Tibial nerve (tissue), 4 donors: ENCODE measurements around the gene RAB4B. TPM values are rescaled to one million over a fixed set of nuclear protein-coding genes. Genes with fewer than 3 reads are reported as not detected.

Source experiments
- DNase-seq, 2 donors: peaks; one replicate each; pipeline ENCODE4 v3.0.0-alpha.2; 2019; ENCODE audit warnings: low spot score in 2 of 2
- H3K27ac ChIP-seq, 4 donors: fragments of 200-600 bp; sonication (generic) in 3 of 4; one replicate each; pipeline ENCODE4 v1.5.1; 2017 to 2019; ENCODE audit warnings: mild to moderate bottlenecking in 1 of 4
- H3K27me3 ChIP-seq, 2 donors: fragments of 200-600 bp; sonication (generic) in 1 of 2; one replicate each; pipeline versions ENCODE4 v1.5.1 to v1.6.0; 2017 to 2019
- H3K36me3 ChIP-seq, 3 donors: fragments of 200-600 bp; sonication (generic); one replicate each; pipeline ENCODE4 v1.5.1; 2018 to 2019
- H3K4me1 ChIP-seq, 4 donors: fragments of 200-600 bp; sonication (generic) in 3 of 4; one replicate each; pipeline ENCODE4 v1.5.1; 2017 to 2019
- H3K4me3 ChIP-seq, 4 donors: fragments of 200-600 bp; sonication (generic) in 3 of 4; one replicate each; pipeline ENCODE4 v1.5.1; 2017 to 2019; ENCODE audit warnings: mild to moderate bottlenecking in 1 of 4, moderate library complexity in 1 of 4
- H3K9me3 ChIP-seq, 4 donors: fragments of 200-600 bp; sonication (generic) in 3 of 4; one replicate each; pipeline ENCODE4 v1.5.1; 2017 to 2019
- CTCF ChIP-seq, 5 experiments: fragments of 200-600 bp in 3 of 5; fragments of 450-650 bp in 2 of 5; sonication (generic) in 3 of 5; IDR thresholded peaks; one replicate each; pipeline ENCODE4 v1.5.1; 2016 to 2019; ENCODE audit warnings: antibody characterized with exemption in 5 of 5, mild to moderate bottlenecking in 3 of 5, moderate library complexity in 2 of 5
- EP300 ChIP-seq, 2 donors: sonication (generic); formaldehyde crosslinking; IDR thresholded peaks; one replicate each; pipeline ENCODE4 v1.6.1; 2017; ENCODE audit warnings: antibody characterized with exemption in 2 of 2, mild to moderate bottlenecking in 1 of 2
- POLR2A ChIP-seq, 2 donors: fragments of 450-650 bp; IDR thresholded peaks; one replicate each; pipeline ENCODE4 v1.6.1; 2017; ENCODE audit warnings: antibody characterized with exemption in 2 of 2, mild to moderate bottlenecking in 2 of 2, moderate library complexity in 2 of 2
- WGBS, 2 donors: methylation state at CpG; one replicate each; pipeline ENCODE4 v1.1.5; 2018; 5-methylcytosine and 5-hydroxymethylcytosine counted together
- total RNA-seq, 4 donors: library from RNA; depleted of rRNA; stranded (reverse); fragments of >200 nt; gene quantifications; one replicate each; pipeline ENCODE4 v1.1.0, GENCODE V29; 2016

Gene RAB4B
- total RNA-seq, 4 donors from 2014 or later: 38.3 to 66.6 (median 52.0) TPM

DNA sequence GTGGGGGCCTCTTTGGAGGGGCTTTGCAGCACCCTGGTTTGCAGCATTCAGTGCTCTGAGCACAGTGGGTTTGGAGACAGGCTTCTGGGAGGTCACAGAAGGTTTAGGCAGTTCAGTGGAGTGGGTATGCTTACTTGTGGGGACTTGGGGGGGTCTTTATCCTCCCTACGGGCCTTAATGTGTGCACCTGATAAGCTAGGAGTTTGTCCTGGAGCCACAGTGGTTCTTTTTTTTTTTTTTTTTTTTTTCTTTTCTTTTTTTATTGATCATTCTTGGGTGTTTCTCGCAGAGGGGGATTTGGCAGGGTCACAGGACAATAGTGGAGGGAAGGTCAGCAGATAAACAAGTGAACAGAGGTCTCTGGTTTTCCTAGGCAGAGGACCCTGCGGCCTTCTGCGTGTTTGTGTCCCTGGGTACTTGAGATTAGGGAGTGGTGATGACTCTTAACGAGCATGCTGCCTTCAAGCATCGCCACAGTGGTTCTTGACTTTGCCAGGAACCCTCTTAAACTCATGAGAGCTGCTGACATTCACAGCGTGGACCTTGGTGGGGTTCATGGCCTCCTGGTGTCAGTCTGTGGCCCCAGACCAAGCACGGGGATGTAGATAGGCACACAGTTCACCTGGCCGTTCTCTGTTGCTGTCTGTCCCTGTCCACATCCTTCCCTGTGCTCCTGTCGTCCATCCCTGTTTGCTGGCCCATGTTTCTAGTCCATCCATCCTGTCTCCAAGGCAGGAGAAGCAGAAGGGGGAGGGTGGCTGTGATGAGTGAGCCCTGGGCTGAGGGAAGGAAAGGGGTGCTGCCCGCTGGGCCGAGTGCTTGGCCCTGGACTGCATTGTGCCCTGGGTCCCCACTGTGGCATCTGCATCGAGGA is 23.6 kb downstream of the RAB4B start:
- Histone ChIP-seq H3K4me3 (peak overlapping the region in 3 of 4 donors; percentile 11 to 99 (median 99)), H3K4me1 (peaks cover 0 to 78% (median 66%) of the 10 kb centered on the region in 4 donors), H3K9me3 (no peaks in the 10 kb centered on the region), H3K27ac (peak overlapping the region; percentile 37 to 98 (median 96)), H3K36me3 (peaks cover 0 to 25% (median 0%) of the 10 kb centered on the region in 3 donors), H3K27me3 (no peaks in the 10 kb centered on the region)
- 39 to 45% methylated on average over 13 of the region's 13 CpGs for WGBS, 2 donors
- DNase-seq: no peak
- TF ChIP-seq EP300 (IDR thresholded peaks at IDR 0.05) (no peak), POLR2A (IDR thresholded peaks at IDR 0.05) (no peak), CTCF (IDR thresholded peaks at IDR 0.05) (no peak)

- Histone ChIP-seq H3K4me1 (peaks cover 0 to 85% (median 74%) of the 10 kb centered on the region in 4 donors), H3K4me3 (peak overlapping the region in 3 of 4 donors; percentile 8 to 18 (median 11)), H3K9me3 (no peaks in the 10 kb centered on the region), H3K27ac (peak overlapping the region; percentile 37 to 98 (median 82)), H3K36me3 (peaks cover 0 to 25% (median 2%) of the 10 kb centered on the region in 3 donors), H3K27me3 (no peaks in the 10 kb centered on the region)
- peak in 1 of 2 donors; percentile 58 for DNase-seq
- 10 to 20% methylated on average over 8 to 11 of the region's 11 CpGs for WGBS, 2 donors
- TF ChIP-seq CTCF (IDR thresholded peaks at IDR 0.05) (no peak), POLR2A (IDR thresholded peaks at IDR 0.05) (no peak), EP300 (IDR thresholded peaks at IDR 0.05) (no peak)
Measured at GRCh38 chr19:40802300-40803169, 24.5 kb downstream of the RAB4B start.

DNA sequence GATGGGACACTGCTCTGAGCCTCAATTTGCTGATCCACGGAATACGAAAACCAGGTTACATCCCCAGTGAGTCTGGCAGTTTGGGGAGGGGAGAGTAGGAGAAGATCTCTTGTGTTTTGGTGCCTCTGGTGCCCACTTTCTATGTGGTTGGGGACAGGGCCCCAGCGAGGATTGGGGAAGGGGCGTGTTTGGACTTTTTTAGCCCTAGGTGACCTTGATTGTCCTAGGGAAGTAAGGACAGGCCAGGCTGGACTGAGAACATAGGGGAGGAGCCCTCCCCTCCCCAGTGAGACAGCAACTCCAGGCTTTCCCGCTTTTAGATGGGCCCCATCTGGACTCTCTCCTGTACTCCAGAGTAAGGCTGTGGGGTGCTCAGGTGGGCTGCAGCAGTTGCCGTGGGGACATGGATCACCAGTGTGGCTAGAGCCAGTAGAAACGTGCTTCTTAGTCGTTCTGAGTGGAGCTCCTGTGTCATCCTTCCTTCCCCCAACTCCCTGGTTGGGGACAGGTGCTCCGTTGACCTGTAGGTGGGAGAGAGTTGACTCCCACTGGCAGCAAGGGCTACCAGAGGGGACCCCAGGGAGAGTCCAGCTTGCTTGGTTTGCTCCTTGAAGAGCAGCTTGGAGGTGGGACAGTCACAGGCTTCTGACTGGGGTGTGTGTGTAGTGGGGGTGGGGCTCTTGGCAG is 25.3 kb downstream of the RAB4B start:
- peaks cover 0 to 33% (median 7%) of the 10 kb centered on the region in 3 donors for H3K36me3 ChIP-seq
- H3K4me1 ChIP-seq: peaks cover 0 to 85% (median 77%) of the 10 kb centered on the region in 4 donors
- no peak for DNase-seq
- H3K4me3 ChIP-seq: peak overlapping the region in 3 of 4 donors; percentile 4 to 18 (median 8)
- H3K27me3 ChIP-seq: no peaks in the 10 kb centered on the region
- 51 to 54% methylated on average over 8 to 9 of the region's 9 CpGs for WGBS, 2 donors
- H3K27ac ChIP-seq: peak overlapping the region; percentile 37 to 98 (median 82)
- no peak for TF ChIP-seq CTCF (IDR thresholded peaks at IDR 0.05)
- no peak for TF ChIP-seq EP300 (IDR thresholded peaks at IDR 0.05)
- no peak for TF ChIP-seq POLR2A (IDR thresholded peaks at IDR 0.05)
- H3K9me3 ChIP-seq: no peaks in the 10 kb centered on the region

DNA sequence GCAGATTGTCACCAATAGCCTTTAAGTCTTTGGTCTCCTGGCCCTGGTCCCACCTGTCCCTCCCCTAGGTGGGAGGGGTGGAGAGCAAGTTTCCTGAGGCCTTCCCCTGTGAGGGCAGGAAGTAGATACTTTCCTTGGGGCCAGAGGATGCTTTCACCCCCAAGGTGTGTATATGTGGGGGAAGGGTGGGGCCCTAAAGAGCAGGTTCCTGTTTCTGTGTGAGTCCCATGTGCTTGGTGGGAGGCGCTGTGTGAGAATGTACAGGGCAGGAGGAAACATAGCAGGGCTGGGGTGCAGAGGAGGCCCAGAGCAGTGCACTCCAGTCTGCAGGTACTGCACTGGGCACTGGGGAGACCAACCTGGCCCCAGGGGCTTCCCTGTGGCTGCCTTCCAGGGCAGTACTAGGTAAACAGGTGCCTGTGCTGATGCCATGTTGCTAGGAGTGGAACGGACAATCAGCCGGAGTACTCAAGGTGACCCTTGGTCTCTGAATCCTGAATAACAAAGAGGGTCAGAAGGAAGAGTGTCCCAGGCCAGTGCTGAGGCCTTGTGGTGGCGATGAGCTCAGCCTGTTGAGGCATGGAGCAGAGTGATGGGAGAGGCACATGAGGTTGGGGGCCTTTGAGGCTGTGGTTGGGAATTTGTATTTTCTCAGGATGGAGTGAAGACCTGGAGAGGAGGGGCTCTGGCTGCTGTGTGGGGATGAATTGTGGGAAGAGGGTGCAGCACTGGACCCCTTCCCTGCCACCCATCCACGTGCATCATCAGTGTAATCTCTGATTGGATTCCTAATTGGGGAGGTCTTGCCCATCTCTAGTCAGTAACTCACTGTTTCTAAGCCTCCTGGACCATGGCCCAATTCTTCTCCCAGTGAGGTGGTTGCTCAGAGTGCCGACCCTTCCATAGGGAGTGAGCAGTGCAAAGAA is 26.1 kb downstream of the RAB4B start:
- DNase-seq: no peak
- WGBS, 2 donors: 60 to 64% methylated on average over 6 of the region's 6 CpGs

More for the DNA sequence above, 26.1 kb downstream of the RAB4B start:
- Histone ChIP-seq H3K4me1 (peaks cover 0 to 93% (median 78%) of the 10 kb centered on the region in 4 donors), H3K27me3 (no peaks in the 10 kb centered on the region), H3K27ac (peak overlapping the region; percentile 37 to 98 (median 82)), H3K4me3 (no peak overlapping the region), H3K36me3 (peaks cover 0 to 41% (median 7%) of the 10 kb centered on the region in 3 donors), H3K9me3 (no peaks in the 10 kb centered on the region)
- no peak for TF ChIP-seq POLR2A (IDR thresholded peaks at IDR 0.05)
- no peak for TF ChIP-seq CTCF (IDR thresholded peaks at IDR 0.05)
- TF ChIP-seq EP300 (IDR thresholded peaks at IDR 0.05): no peak
